ENCODE results near the gene FOXQ1.

The FOXQ1 gene

GRCh38 chr6:1315560-1316386, 3.9 kb downstream of the FOXQ1 start:
- CTCF ChIA-PET, result interaction anchor here (0.6 to 1.0 kb wide), 3 partner anchors 67 to 372 kb away, joined by 3 to 4 read pairs (median 3); no protein-coding TSS in a partner anchor

GRCh38 chr6:1316489-1316971, 4.6 kb downstream of the FOXQ1 start:
- no peak for TF ChIP-seq BCL6B (tag by site-specific recombination; IDR thresholded peaks at IDR 0.05)
- TF ChIP-seq ZNF311 (tag by site-specific recombination; IDR thresholded peaks at IDR 0.05; ENCODE audit: borderline replicate concordance), result no peak
- no peak for TF ChIP-seq ZNF157 (tag by site-specific recombination; IDR thresholded peaks at IDR 0.05)
- TF ChIP-seq YY1 (tag by site-specific recombination; IDR thresholded peaks at IDR 0.05), result no peak
- no peak for TF ChIP-seq PRDM6 (tag by site-specific recombination; IDR thresholded peaks at IDR 0.05)
- TF ChIP-seq ZBTB21 (tag by site-specific recombination; IDR thresholded peaks at IDR 0.05), result no peak
- no peak for TF ChIP-seq ZNF776 (tag by site-specific recombination; IDR thresholded peaks at IDR 0.05; ENCODE audit: borderline replicate concordance)
- no peak for TF ChIP-seq IKZF3 (tag by site-specific recombination; IDR thresholded peaks at IDR 0.05)
- TF ChIP-seq ZNF169 (tag by site-specific recombination; IDR thresholded peaks at IDR 0.05), result no peak
- TF ChIP-seq ZBTB48 (tag by site-specific recombination; IDR thresholded peaks at IDR 0.05), result no peak
- no peak for TF ChIP-seq KLF10 (tag by site-specific recombination; IDR thresholded peaks at IDR 0.05)
- TF ChIP-seq ZNF18 (tag by site-specific recombination; IDR thresholded peaks at IDR 0.05), result no peak
- TF ChIP-seq GLIS1 (tag by site-specific recombination; IDR thresholded peaks at IDR 0.05), result no peak
- TF ChIP-seq ZNF529 (tag by site-specific recombination; IDR thresholded peaks at IDR 0.05; ENCODE audit: insufficient replicate concordance), result no peak
- TF ChIP-seq ZNF791 (tag by site-specific recombination; IDR thresholded peaks at IDR 0.05), result no peak
- no peak overlapping the region for H3K27ac ChIP-seq (ENCODE audit: extremely low read depth, low read depth, low read length)
- H3K4me3 ChIP-seq (ENCODE audit: low read depth, low read length), result no peak overlapping the region
- CTCF ChIA-PET, result interaction anchor here (0.6 to 1.0 kb wide), 3 partner anchors 66 to 372 kb away, joined by 3 to 4 read pairs (median 3); no protein-coding TSS in a partner anchor
- POLR2A ChIA-PET, result no interaction called here
- H3K4me1 ChIP-seq (ENCODE audit: control insufficient read depth, insufficient read depth, low read length), result no peaks in the 10 kb centered on the region
- no peaks in the 10 kb centered on the region for H3K36me3 ChIP-seq (ENCODE audit: control insufficient read depth in 2 of 2, insufficient read depth in 1 of 2, low read length in 2 of 2)
- no peaks in the 10 kb centered on the region for H3K9me3 ChIP-seq (ENCODE audit: control insufficient read depth, insufficient read depth, low read depth, low read length)

More at GRCh38 chr6:1315560-1316386, 3.9 kb downstream of the FOXQ1 start:
- Histone ChIP-seq H3K27ac (ENCODE audit: extremely low read depth, low read depth, low read length) (no peak overlapping the region), H3K9me3 (ENCODE audit: control insufficient read depth, insufficient read depth, low read depth, low read length) (no peaks in the 10 kb centered on the region), H3K36me3 (ENCODE audit: control insufficient read depth in 2 of 2, insufficient read depth in 1 of 2, low read length in 2 of 2) (no peaks in the 10 kb centered on the region), H3K4me3 (ENCODE audit: low read depth, low read length) (no peak overlapping the region), H3K4me1 (ENCODE audit: control insufficient read depth, insufficient read depth, low read length) (no peaks in the 10 kb centered on the region)
- TF ChIP-seq KLF7 (tag by site-specific recombination; IDR thresholded peaks at IDR 0.05; ENCODE audit: borderline replicate concordance), result no peak
- no peak for TF ChIP-seq ZBTB1 (tag by site-specific recombination; IDR thresholded peaks at IDR 0.05)
- TF ChIP-seq ZBTB48 (tag by site-specific recombination; IDR thresholded peaks at IDR 0.05), result no peak
- peak; percentile 90 for TF ChIP-seq SCRT2 (tag by site-specific recombination; IDR thresholded peaks at IDR 0.05)
- no peak for TF ChIP-seq ZNF202 (tag by site-specific recombination; IDR thresholded peaks at IDR 0.05; ENCODE audit: borderline replicate concordance)
- POLR2A ChIA-PET, result no interaction called here
